NT2/D1 (cell line): ENCODE measurements around the gene CST4.
"Not testable (repeated sequence)": the region's sequence is repeated elsewhere in the genome, so short reads cannot be mapped to it uniquely, and the experiment has no call there.

Experiments
- SUZ12 ChIP-seq: IDR thresholded peaks from 2 replicates; pipeline ENCODE4 v1.6.1; 2011; ENCODE audit not compliant: insufficient read length, insufficient read depth; ENCODE audit errors: extremely low read depth
- YY1 ChIP-seq: IDR thresholded peaks from 2 replicates; pipeline ENCODE4 v1.6.1; 2011; ENCODE audit not compliant: insufficient read length, insufficient read depth
- ZNF274 ChIP-seq: IDR thresholded peaks from 2 replicates; pipeline ENCODE4 v1.6.1; 2011; ENCODE audit warnings: mild to moderate bottlenecking, low read depth, low read length

DNA sequence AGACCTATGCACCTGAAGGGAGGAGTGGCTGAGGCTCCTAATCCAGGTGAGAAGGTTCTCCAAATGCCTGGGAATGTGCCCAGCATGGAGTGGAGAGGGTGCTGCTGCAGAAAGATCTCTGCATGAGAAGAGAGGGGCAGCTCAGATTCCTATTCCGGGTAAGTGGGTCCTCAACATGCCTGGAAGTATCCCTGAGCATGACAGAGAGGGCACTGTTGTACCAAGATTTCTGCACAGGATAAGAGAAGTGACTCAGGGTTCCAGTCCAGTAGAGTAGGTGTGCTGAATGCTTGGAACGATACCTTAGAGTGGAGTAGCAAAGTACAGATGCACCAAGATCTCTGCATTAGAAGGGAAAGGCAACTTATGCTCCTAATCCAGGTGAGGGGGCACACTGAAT is 46.1 kb upstream of the CST4 start:
- TF ChIP-seq YY1, SUZ12, ZNF274: not testable (repeated sequence)
